ENCODE results near the gene ING4.

ING4 gene

DNA sequence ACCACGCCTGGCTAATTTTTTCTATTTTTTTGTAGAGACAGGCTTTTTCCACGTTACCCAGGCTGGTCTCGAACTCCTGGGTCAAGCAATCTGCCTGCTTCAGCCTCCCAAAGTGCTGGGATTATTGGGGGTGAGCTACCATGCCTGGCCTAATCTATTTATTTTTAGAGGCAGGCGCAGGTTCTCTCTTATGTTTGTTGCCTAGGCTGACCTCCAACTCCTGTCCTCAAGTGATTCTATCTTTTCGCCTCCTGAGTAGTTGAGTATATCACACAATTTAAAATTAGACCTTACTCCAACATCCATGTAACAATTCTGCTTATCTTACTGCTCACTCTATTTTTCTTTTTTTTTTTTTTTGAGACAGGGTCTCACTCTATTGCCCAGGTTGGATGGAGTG is 8.9 kb downstream of the ING4 start:
- H3K4me3 ChIP-seq (ENCODE audit: low read depth, low read length), result no peak overlapping the region
- TF ChIP-seq, protein P1, sequence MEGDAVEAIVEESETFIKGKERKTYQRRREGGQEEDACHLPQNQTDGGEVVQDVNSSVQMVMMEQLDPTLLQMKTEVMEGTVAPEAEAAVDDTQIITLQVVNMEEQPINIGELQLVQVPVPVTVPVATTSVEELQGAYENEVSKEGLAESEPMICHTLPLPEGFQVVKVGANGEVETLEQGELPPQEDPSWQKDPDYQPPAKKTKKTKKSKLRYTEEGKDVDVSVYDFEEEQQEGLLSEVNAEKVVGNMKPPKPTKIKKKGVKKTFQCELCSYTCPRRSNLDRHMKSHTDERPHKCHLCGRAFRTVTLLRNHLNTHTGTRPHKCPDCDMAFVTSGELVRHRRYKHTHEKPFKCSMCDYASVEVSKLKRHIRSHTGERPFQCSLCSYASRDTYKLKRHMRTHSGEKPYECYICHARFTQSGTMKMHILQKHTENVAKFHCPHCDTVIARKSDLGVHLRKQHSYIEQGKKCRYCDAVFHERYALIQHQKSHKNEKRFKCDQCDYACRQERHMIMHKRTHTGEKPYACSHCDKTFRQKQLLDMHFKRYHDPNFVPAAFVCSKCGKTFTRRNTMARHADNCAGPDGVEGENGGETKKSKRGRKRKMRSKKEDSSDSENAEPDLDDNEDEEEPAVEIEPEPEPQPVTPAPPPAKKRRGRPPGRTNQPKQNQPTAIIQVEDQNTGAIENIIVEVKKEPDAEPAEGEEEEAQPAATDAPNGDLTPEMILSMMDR (IDR thresholded peaks at IDR 0.05; ENCODE audit: borderline replicate concordance, insufficient read depth, low read depth, low read length), result no peak

DNA sequence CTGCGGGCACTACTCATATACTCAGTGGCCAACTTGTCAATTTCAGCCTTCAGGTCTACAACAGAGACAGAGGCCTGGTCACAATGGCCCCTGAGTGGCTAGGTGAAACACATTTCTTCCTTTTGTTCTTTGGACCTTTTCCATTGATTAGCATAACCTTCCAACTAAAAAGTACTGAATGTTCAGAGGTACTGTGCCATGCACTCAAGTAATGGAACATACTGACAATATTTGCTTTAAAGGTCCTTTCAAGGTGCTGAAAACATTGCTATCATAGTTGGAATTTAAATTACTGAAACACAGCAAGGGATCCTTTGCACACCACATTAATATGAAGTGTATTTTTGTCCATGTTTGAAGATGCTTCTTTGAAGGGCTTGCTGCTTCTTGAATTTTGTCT is 9.6 kb downstream of the ING4 start:
- TF ChIP-seq, protein P1 (IDR thresholded peaks at IDR 0.05; ENCODE audit: borderline replicate concordance, insufficient read depth, low read depth, low read length), result no peak
- no peak overlapping the region for H3K4me3 ChIP-seq (ENCODE audit: low read depth, low read length)

DNA sequence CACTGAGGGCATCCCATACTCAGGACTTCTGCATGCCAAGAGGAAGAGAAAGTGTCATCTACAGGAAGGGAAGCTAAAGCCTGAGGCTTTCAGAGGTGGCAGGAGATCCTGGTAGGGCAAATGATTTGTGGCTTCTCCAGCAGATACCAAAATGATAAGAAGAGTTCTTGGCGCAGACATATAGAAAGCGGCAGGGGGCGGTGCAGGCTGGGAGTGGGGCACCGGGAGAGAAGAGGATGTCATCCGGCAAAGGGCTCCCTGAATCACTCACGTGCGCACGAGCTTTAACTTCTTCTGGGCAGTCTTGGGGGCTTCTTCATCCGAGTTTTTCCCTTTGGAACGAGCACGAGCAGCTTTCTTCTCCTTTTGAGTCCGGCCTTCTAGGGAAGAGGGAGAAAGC is 10.5 kb downstream of the ING4 start:
- TF ChIP-seq, protein P1 (IDR thresholded peaks at IDR 0.05; ENCODE audit: borderline replicate concordance, insufficient read depth, low read depth, low read length), result no peak
- no peak overlapping the region for H3K4me3 ChIP-seq (ENCODE audit: low read depth, low read length)

DNA sequence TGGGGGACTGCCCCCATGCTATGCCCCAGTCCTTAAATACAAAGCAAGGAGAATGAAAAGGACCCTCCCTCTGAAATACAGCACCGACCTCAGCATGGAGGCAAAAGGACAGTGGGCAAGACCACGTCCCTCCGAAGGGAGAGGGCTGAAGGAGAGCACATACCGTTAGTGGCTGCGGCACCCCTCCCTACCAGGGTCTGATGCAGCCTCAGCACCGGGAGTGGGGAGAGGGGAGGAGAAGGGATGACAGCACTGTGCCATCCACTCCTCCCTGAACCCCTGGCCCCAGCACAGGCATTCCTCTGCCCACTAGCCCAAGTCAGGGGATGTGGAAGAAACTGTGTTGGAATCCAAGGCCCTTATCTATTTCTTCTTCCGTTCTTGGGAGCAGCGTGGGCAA is 12.1 kb downstream of the ING4 start:
- TF ChIP-seq, protein P1 (IDR thresholded peaks at IDR 0.05; ENCODE audit: borderline replicate concordance, insufficient read depth, low read depth, low read length), result no peak
- H3K4me3 ChIP-seq (ENCODE audit: low read depth, low read length), result no peak overlapping the region

DNA sequence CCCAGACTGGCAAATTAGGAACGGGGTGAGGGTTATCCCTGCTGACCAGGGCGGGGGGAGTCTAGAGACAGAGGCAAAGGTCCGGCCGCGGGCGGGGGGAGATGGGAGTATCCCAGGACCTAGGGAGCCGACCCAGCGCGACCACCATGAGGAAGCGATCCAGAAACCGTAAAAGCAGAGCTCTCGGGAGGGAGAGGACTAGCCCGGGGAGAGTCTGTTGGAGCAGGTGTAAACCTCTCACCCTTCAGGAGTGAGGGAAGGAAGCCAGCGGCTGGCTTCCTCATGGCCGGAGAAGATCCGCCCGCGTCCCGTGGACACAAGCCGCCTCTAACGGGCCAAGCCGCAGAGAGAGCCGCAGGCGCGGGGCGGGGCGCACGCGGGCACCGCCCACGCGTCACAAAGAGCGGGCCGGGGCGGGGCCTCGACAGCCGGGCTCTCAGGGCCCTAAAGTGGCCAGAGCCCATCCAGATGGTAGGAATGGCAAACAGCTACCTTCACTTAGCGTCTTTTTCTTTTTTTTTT is 15.8 kb downstream of the ING4 start, which contains the start of gene ACRBP:
Gene ACRBP (minus strand): TSS at position 350 of the 522 bp plus-strand sequence. CDS start 66 bp downstream, at position 284.
- H3K4me3 ChIP-seq (ENCODE audit: low read depth, low read length), result no peak within 1 kb of the TSS
- TF ChIP-seq, protein P1 (IDR thresholded peaks at IDR 0.05; ENCODE audit: borderline replicate concordance, insufficient read depth, low read depth, low read length), result no peak

DNA sequence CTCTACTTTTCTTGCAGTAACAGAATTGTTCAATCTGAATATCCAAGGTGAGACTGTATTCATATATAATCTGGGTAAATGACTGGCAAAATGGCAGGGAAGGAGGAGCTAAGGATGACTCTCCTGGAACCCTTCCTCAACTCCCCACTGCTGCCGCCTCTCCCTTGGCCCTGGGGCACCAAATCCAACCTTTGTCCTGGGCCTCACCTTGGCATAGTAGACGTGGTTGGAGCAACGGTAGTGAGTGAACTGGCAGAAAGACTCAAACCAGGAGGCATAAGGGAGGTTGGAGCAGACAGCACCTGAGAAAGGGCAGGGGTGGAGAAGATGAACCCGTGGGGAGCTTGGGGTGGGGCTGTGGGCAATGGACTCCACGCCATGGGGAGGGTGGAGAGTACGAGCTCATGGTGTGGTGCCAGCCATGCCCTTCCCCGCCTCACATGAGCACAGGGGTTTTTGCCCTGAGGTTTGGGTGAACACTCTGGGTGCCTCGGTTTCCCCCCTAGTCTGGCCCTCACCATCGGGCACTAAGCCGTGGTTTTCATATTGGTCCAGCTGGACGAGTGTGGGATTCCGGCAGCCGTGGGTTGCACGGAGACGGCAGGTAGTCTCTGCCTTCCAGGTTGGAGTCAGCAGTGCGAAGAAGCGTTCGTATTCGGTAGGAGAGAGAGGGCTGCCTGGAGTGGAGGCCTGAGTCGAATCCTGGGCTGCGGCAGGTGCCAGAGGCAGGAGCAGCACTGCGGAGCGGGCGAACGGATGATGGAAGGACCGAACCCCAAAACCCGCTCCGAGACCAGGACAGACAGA is 16.4 kb downstream of the ING4 start:
- H3K4me3 ChIP-seq (ENCODE audit: low read depth, low read length), result no peak overlapping the region
- TF ChIP-seq, protein P1 (IDR thresholded peaks at IDR 0.05; ENCODE audit: borderline replicate concordance, insufficient read depth, low read depth, low read length), result no peak

DNA sequence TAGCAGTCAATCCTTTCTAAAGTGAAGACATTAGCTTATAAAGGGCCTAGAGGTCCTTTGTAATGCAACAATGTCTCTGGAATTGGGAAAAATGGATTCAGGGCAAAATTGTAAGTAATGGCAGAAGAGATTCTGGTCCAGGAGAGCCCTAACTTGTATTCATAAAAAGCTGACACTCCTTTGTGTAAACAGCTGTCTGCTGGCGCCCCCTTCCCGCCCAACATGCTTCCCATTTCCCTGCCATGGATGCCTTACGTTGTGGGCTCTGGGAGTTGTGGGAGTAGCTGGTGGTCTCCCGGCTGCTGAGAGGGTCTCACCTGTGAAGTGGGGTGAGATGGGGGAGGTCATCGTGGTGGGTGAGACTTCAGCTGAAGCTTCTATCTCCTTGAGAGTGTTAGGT is 18.0 kb downstream of the ING4 start:
- TF ChIP-seq, protein P1 (IDR thresholded peaks at IDR 0.05; ENCODE audit: borderline replicate concordance, insufficient read depth, low read depth, low read length), result no peak
- H3K4me3 ChIP-seq (ENCODE audit: low read depth, low read length), result no peak overlapping the region
